Panc1 (cell line): Measurements from ENCODE around the gene CD4. TPM values are rescaled to one million over a fixed set of nuclear protein-coding genes. Genes with fewer than 3 reads are reported as not detected.

Source experiments
- ATAC-seq: fragments of 200-7000 bp; cut with Tn5 transposase; 2 replicates; pipeline ENCODE4 v1.9.1; 2020; ENCODE audit warnings: mild to moderate bottlenecking, moderate library complexity
- BruUV-seq: library from RNA; stranded (reverse); fragments of 400-500 nt; replicated peaks from 2 replicates; lab custom pipeline; 2021; lab: Mats Ljungman, UMichigan
- CTCF ChIA-PET: fragments of 300-600 bp; sonication (Branson Sonifier 250); formaldehyde crosslinking; loops from one replicate; lab custom pipeline; 2022; ENCODE audit warnings: antibody characterized with exemption; lab: Charles Lee
- POLR2A ChIA-PET: fragments of 300-600 bp; sonication (Branson Sonifier 250); formaldehyde crosslinking; loops from one replicate; lab custom pipeline; 2022; ENCODE audit warnings: antibody characterized with exemption; lab: Charles Lee
- DNase-seq: peaks from one replicate; pipeline ENCODE4 v3.0.0-alpha.2; 2010; ENCODE audit warnings: low read depth, low spot score
- H3K27ac ChIP-seq: 2 replicates; pipeline ENCODE4 v1.5.1; 2011; ENCODE audit warnings: mild to moderate bottlenecking, low read length, inconsistent platforms
- H3K27me3 ChIP-seq: fragments of 200-500 bp; sonication (Bioruptor generic); 2 replicates; pipeline ENCODE4 v1.6.0; 2014; ENCODE audit warnings: low read length, inconsistent platforms; ENCODE audit not compliant: control insufficient read depth, insufficient read depth
- H3K36me3 ChIP-seq: fragments of 200-500 bp; sonication (Bioruptor generic); 2 replicates; pipeline ENCODE4 v1.5.1; 2014; ENCODE audit warnings: inconsistent platforms, mild to moderate bottlenecking, low read length, moderate library complexity; ENCODE audit not compliant: control insufficient read depth, insufficient read depth
- H3K4me1 ChIP-seq: 2 replicates; pipeline ENCODE4 v1.5.1; 2011; ENCODE audit warnings: inconsistent platforms, mild to moderate bottlenecking, low read length, moderate library complexity; ENCODE audit not compliant: control insufficient read depth, insufficient read depth
- H3K4me3 ChIP-seq, 2 experiments: 2 replicates each; pipeline ENCODE4 v1.5.1; 2011 to 2012; ENCODE audit warnings: low read depth in 2 of 2, low read length in 2 of 2, mild to moderate bottlenecking in 2 of 2, inconsistent platforms in 1 of 2, moderate library complexity in 1 of 2
- H3K9me3 ChIP-seq: fragments of 200-500 bp; sonication (Bioruptor generic); 2 replicates; pipeline ENCODE4 v1.5.1; 2014; ENCODE audit warnings: low read depth, mild to moderate bottlenecking, inconsistent platforms, low read length, moderate library complexity; ENCODE audit not compliant: control insufficient read depth, insufficient read depth
- CTCF ChIP-seq: fragments of 450-650 bp; IDR thresholded peaks from 2 replicates; pipeline ENCODE4 v1.5.1; 2017; ENCODE audit warnings: mild to moderate bottlenecking
- POLR2AphosphoS5 ChIP-seq: IDR thresholded peaks from 2 replicates; pipeline ENCODE4 v1.6.1; 2012; ENCODE audit warnings: mild to moderate bottlenecking, low read depth, low read length, moderate library complexity
- SIN3A ChIP-seq: IDR thresholded peaks from 2 replicates; pipeline ENCODE4 v1.6.1; 2012; ENCODE audit warnings: low read depth, mild to moderate bottlenecking, low read length, moderate library complexity, borderline replicate concordance; ENCODE audit not compliant: insufficient read depth
- TCF7L2 ChIP-seq: IDR thresholded peaks from 2 replicates; pipeline ENCODE4 v1.6.1; 2011; ENCODE audit warnings: mild to moderate bottlenecking, low read depth, low read length, inconsistent platforms
- in situ Hi-C: cut with HindIII; loops from 2 replicates; pipeline ENCODE4 v1.10.0; 2016; ENCODE audit warnings: low sequenced_read_pairs, low pct_unique_long_range_greater_than_20kb
- intact Hi-C: fragments of 100-400 bp; cut with micrococcal nuclease; formaldehyde crosslinking; loops from one replicate; pipeline ENCODE4 v1.10.0; 2022; ENCODE audit not compliant: unreplicated experiment
- total RNA-seq: library from RNA; stranded (reverse); gene quantifications from one replicate; pipeline ENCODE4 v1.2.1, GENCODE V29; 2021; ENCODE audit not compliant: unreplicated experiment
- TF ChIP-seq, protein P1 (sequence below), 2 experiments: IDR thresholded peaks; 2 replicates each; pipeline ENCODE4 v1.6.1; 2011 to 2012; ENCODE audit warnings: low read depth in 2 of 2, control low read depth in 1 of 2, low read length in 1 of 2, mild to moderate bottlenecking in 1 of 2, moderate library complexity in 1 of 2; ENCODE audit not compliant: insufficient read depth in 1 of 2

The CD4 gene
- total RNA-seq, 1 experiment from 2014 or later: 0.23 TPM

GRCh38 chr12:6861391-6861790, 72.1 kb downstream of the CD4 start:
- ChIA-PET POLR2A (no interaction called here), CTCF (no interaction called here)
- Histone ChIP-seq H3K4me3 (no peak overlapping the region), H3K4me1 (peaks cover under 1% of the 10 kb centered on the region), H3K27ac (no peak overlapping the region), H3K9me3 (no peaks in the 10 kb centered on the region), H3K36me3 (peaks cover 4% of the 10 kb centered on the region), H3K27me3 (no peaks in the 10 kb centered on the region)
- no TSS peak for BruUV-seq
- in situ Hi-C loops (no loop called here), intact Hi-C loops (no loop called here)
- TF ChIP-seq SIN3A: no peak
- no peak for TF ChIP-seq CTCF
- no peak for TF ChIP-seq TCF7L2
- TF ChIP-seq POLR2AphosphoS5: no peak
- TF ChIP-seq, protein P1, sequence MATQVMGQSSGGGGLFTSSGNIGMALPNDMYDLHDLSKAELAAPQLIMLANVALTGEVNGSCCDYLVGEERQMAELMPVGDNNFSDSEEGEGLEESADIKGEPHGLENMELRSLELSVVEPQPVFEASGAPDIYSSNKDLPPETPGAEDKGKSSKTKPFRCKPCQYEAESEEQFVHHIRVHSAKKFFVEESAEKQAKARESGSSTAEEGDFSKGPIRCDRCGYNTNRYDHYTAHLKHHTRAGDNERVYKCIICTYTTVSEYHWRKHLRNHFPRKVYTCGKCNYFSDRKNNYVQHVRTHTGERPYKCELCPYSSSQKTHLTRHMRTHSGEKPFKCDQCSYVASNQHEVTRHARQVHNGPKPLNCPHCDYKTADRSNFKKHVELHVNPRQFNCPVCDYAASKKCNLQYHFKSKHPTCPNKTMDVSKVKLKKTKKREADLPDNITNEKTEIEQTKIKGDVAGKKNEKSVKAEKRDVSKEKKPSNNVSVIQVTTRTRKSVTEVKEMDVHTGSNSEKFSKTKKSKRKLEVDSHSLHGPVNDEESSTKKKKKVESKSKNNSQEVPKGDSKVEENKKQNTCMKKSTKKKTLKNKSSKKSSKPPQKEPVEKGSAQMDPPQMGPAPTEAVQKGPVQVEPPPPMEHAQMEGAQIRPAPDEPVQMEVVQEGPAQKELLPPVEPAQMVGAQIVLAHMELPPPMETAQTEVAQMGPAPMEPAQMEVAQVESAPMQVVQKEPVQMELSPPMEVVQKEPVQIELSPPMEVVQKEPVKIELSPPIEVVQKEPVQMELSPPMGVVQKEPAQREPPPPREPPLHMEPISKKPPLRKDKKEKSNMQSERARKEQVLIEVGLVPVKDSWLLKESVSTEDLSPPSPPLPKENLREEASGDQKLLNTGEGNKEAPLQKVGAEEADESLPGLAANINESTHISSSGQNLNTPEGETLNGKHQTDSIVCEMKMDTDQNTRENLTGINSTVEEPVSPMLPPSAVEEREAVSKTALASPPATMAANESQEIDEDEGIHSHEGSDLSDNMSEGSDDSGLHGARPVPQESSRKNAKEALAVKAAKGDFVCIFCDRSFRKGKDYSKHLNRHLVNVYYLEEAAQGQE (IDR thresholded peaks at IDR 0.05; ENCODE audit: insufficient read depth in 1 of 2, low read depth in 2 of 2, low read length in 1 of 2): no peak
- DNase-seq: no peak
- no peak for ATAC-seq

- CTCF ChIA-PET: no interaction called here
- POLR2A ChIA-PET: no interaction called here
- H3K27ac ChIP-seq: no peak overlapping the region
- intact Hi-C loops (no loop called here), in situ Hi-C loops (no loop called here)
- BruUV-seq: no TSS peak
- TF ChIP-seq CTCF (no peak), POLR2AphosphoS5 (no peak), SIN3A (no peak), TCF7L2 (no peak)
- TF ChIP-seq, protein P1 (IDR thresholded peaks at IDR 0.05; ENCODE audit: insufficient read depth in 1 of 2, low read depth in 2 of 2, low read length in 1 of 2): no peak
- no peak overlapping the region for H3K4me3 ChIP-seq
- H3K9me3 ChIP-seq: no peaks in the 10 kb centered on the region
- H3K27me3 ChIP-seq: no peaks in the 10 kb centered on the region
- peaks cover 4% of the 10 kb centered on the region for H3K36me3 ChIP-seq
- ATAC-seq (no peak), DNase-seq (no peak)
- peaks cover 6% of the 10 kb centered on the region for H3K4me1 ChIP-seq
These were observed 73.7 kb downstream of the CD4 start for GRCh38 chr12:6863033-6863432.
